Heart left ventricle (tissue), 16 donors: ENCODE data around the gene TAGLN. TPM values are rescaled to one million over a fixed set of nuclear protein-coding genes. Genes with fewer than 3 reads are reported as not detected.
A peak's percentile ranks its signal among the peaks of the same experiment; 100 is the strongest.

Experiments used
- ATAC-seq, 4 donors: fragments of 200-7000 bp; cut with Tn5 transposase; one replicate each; pipeline ENCODE4 v1.9.1; 2020 to 2022; ENCODE audit warnings: moderate library complexity in 4 of 4, mild to moderate bottlenecking in 3 of 4, moderate number of reproducible peaks in 1 of 4
- DNase-seq, 5 donors: peaks; one replicate each; pipeline ENCODE4 v3.0.0-alpha.2; 2020
- H3K27ac ChIP-seq, 12 donors: fragments of 200-600 bp; sonication (generic) in 4 of 12; one replicate each; pipeline versions ENCODE4 v1.5.0 to v1.8.0; 2016 to 2022; ENCODE audit warnings: mild to moderate bottlenecking in 2 of 12
- H3K27me3 ChIP-seq, 9 donors: fragments of 200-600 bp; sonication (generic) in 2 of 9; one replicate each; pipeline versions ENCODE4 v1.5.1 to v1.8.0; 2016 to 2022; ENCODE audit warnings: mild to moderate bottlenecking in 3 of 9
- H3K36me3 ChIP-seq, 9 donors: fragments of 200-600 bp; sonication (generic) in 2 of 9; one replicate each; pipeline versions ENCODE4 v1.5.0 to v1.8.0; 2018 to 2022; ENCODE audit warnings: mild to moderate bottlenecking in 2 of 9
- H3K4me1 ChIP-seq, 12 donors: fragments of 200-600 bp; sonication (generic) in 4 of 12; one replicate each; pipeline versions ENCODE4 v1.5.0 to v1.8.0; 2016 to 2022; ENCODE audit warnings: mild to moderate bottlenecking in 3 of 12
- H3K4me3 ChIP-seq, 12 donors: fragments of 200-600 bp; sonication (generic) in 4 of 12; one replicate each; pipeline versions ENCODE4 v1.5.0 to v1.8.0; 2017 to 2022; ENCODE audit warnings: mild to moderate bottlenecking in 9 of 12, moderate library complexity in 4 of 12
- H3K9me3 ChIP-seq, 12 donors: fragments of 200-600 bp; sonication (generic) in 4 of 12; one replicate each; pipeline versions ENCODE4 v1.5.0 to v1.8.0; 2016 to 2022; ENCODE audit warnings: mild to moderate bottlenecking in 1 of 12
- POLR2A ChIP-seq, 2 donors: fragments of 450-650 bp; IDR thresholded peaks; one replicate each; pipeline ENCODE4 v1.6.1; 2017; ENCODE audit warnings: antibody characterized with exemption in 2 of 2, mild to moderate bottlenecking in 2 of 2, moderate library complexity in 2 of 2
- WGBS, 4 donors: extraction: QIAGEN DNeasy Blood & Tissue Kit in 2 of 4; methylation state at CpG; one replicate each; pipeline versions ENCODE4 v1.1.5 to v1.1.7; 2013 to 2018; 5-methylcytosine and 5-hydroxymethylcytosine counted together
- intact Hi-C, 10 donors: fragments of 100-400 bp; cut with DNase I; formaldehyde crosslinking; loops; one replicate each; pipeline versions ENCODE4 v1.11.1 to v1.14.2; 2022
- polyA plus RNA-seq, 2 donors: library from polyadenylated mRNA; stranded (reverse); fragments of 200-250 nt; gene quantifications; one replicate each; pipeline ENCODE4 v1.2.3, GENCODE V29; 2013
- total RNA-seq, 9 donors: library from RNA; depleted of rRNA in 2 of 9; stranded (reverse); fragments of >200 nt in 2 of 9; fragmentation: NEBNext Ultra II Directional in 3 of 9; extraction: Animal tissue kit (Norgen Biotek cat#: 25700) in 3 of 9; gene quantifications; one replicate each; pipeline versions ENCODE4 v1.1.0 to v1.2.4, GENCODE V29; 2016 to 2023
- TF ChIP-seq, protein P1 (sequence below), 12 donors: fragments of 200-600 bp; sonication (generic) in 4 of 12; IDR thresholded peaks; one replicate each; pipeline versions ENCODE4 v1.5.0 to v1.8.0; 2018 to 2022; ENCODE audit warnings: antibody characterized with exemption in 12 of 12, mild to moderate bottlenecking in 5 of 12
- donor health status: ischemic (EF 13 %, LVEDD 7.1; RV severe dilation, severe dysfunction).
- donor health status: healthy with polysubstance abuse.
- donor health status: DM: no; HTN: yes; CAD: no.
- donor health status: DM: no; HTN: no; CAD: no.
- donor health status: ischemic (EF 25% LVEDD 6.9; RV normal size, moderate dysfunction).
- donor health status: ischemic (EF 25% LVEDD 5.7; RV mildly dilated, moderate dysfunction).
- donor health status: healthy.
- donor health status: DM: yes; HTN: yes; CAD: no.
- donor health status: ischemic (EF 35%, LVEDD 5.7; RV mildly dilated, moderate dysfunction).
- donor health status: nonischemic (EF 11% LVEDD 7.7; RV severe dilation, severe dysfunction).
- donor health status: DM: yes; HTN: yes; CAD: no.
- donor health status: PGD.
- donor health status: ischemic (EF 29% LVEDD 5.4; RV normal size, mild dysfunction).
- donor health status: nonischemic (EF 23%, LVEDD 6.1; RV moderate dilation, normal function).

The TAGLN gene
- total and polyA plus RNA-seq, 11 donors, result 63.7 to 399 (median 187) TPM

DNA sequence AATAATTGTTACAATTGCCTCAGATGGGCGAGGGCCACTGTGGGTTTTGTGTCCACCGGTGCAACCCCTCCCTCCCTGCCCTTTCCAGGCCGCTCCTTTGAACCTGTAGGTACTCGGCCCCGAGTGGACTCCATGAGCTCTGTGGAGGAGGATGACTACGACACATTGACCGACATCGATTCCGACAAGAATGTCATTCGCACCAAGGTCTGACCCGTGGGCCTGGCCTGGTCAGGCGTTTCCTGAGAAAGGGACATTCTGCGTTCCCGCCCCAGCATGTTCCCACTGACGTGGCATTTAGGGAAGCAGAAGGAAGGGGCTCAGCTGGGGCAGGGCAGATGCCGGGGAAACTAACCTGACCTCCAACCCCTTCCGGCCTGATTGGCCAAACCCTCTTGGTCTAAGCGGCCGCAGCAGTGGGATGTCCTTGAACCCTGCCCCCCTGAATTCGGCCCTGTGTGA lies 10.5 kb upstream of the TAGLN start:
- no peaks in the 10 kb centered on the region for H3K9me3 ChIP-seq
- H3K4me1 ChIP-seq, result peaks cover 0 to 17% (median 0%) of the 10 kb centered on the region in 12 donors
- TF ChIP-seq POLR2A (IDR thresholded peaks at IDR 0.05), result no peak
- TF ChIP-seq, protein P1, sequence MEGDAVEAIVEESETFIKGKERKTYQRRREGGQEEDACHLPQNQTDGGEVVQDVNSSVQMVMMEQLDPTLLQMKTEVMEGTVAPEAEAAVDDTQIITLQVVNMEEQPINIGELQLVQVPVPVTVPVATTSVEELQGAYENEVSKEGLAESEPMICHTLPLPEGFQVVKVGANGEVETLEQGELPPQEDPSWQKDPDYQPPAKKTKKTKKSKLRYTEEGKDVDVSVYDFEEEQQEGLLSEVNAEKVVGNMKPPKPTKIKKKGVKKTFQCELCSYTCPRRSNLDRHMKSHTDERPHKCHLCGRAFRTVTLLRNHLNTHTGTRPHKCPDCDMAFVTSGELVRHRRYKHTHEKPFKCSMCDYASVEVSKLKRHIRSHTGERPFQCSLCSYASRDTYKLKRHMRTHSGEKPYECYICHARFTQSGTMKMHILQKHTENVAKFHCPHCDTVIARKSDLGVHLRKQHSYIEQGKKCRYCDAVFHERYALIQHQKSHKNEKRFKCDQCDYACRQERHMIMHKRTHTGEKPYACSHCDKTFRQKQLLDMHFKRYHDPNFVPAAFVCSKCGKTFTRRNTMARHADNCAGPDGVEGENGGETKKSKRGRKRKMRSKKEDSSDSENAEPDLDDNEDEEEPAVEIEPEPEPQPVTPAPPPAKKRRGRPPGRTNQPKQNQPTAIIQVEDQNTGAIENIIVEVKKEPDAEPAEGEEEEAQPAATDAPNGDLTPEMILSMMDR (IDR thresholded peaks at IDR 0.05), result no peak
- no peaks in the 10 kb centered on the region for H3K27me3 ChIP-seq
- 88 to 94% (median 93%) methylated on average over 20 of the region's 20 CpGs for whole genome bisulfite sequencing, 4 donors
- H3K27ac ChIP-seq, result peak overlapping the region in 1 of 12 donors; percentile 79
- H3K4me3 ChIP-seq, result no peak overlapping the region
- DNase-seq (peak in 2 of 5 donors; percentile 52 to 56), ATAC-seq (peak in 3 of 4 donors; percentile 9 to 26 (median 25))
- H3K36me3 ChIP-seq, result peaks cover 0 to 97% (median 84%) of the 10 kb centered on the region in 9 donors
- intact Hi-C loops, result no loop called here

DNA sequence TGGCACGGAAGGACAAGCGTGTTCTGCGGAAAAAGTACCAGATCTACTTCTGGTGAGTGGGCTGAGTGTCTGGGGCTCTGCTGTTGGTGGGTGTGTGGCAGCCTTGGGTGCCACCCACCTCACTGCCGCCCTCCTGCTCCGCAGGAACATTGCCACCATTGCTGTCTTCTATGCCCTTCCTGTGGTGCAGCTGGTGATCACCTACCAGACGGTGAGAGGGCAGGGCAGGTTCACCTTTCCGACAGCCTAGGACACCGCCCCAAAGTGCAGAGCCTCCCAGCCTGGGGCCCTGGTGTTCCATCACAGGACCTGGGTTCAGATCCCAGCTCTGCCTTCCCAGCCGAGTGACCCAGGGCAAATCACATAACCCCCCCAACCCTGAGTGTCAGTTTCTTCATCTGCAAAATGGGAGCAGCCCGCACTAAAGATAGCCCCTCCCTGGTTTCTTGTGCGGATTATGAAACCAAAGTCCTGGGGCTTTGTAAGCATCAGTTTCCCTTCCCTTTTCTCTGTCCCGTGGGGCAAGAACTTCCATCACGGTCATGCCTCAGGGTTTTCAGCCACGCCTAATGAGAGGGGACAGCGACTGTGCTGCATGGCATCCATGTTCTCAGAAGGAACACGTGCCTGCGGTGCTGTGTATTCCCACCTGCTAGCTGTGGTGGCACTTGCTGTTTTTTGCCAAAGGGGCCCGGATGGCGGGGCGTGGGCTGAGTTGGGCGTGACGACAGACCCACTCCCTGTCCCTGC lies 9.8 kb upstream of the TAGLN start:
- H3K27me3 ChIP-seq, result no peaks in the 10 kb centered on the region
- ATAC-seq, result peak in 3 of 4 donors; percentile 19 to 42 (median 24)
- TF ChIP-seq, protein P1 (IDR thresholded peaks at IDR 0.05), result no peak
- no peak for TF ChIP-seq POLR2A (IDR thresholded peaks at IDR 0.05)
- 92 to 93% (median 93%) methylated on average over 18 to 22 of the region's 22 CpGs for WGBS, 4 donors
- no peak overlapping the region for H3K4me3 ChIP-seq
- peaks cover 0 to 17% (median 0%) of the 10 kb centered on the region in 12 donors for H3K4me1 ChIP-seq
- H3K27ac ChIP-seq, result peak overlapping the region in 1 of 12 donors; percentile 79
- intact Hi-C loops, result no loop called here
- peak in 1 of 5 donors; percentile 48 for DNase-seq
- H3K9me3 ChIP-seq, result no peaks in the 10 kb centered on the region
- H3K36me3 ChIP-seq, result peaks cover 0 to 99% (median 84%) of the 10 kb centered on the region in 9 donors

DNA sequence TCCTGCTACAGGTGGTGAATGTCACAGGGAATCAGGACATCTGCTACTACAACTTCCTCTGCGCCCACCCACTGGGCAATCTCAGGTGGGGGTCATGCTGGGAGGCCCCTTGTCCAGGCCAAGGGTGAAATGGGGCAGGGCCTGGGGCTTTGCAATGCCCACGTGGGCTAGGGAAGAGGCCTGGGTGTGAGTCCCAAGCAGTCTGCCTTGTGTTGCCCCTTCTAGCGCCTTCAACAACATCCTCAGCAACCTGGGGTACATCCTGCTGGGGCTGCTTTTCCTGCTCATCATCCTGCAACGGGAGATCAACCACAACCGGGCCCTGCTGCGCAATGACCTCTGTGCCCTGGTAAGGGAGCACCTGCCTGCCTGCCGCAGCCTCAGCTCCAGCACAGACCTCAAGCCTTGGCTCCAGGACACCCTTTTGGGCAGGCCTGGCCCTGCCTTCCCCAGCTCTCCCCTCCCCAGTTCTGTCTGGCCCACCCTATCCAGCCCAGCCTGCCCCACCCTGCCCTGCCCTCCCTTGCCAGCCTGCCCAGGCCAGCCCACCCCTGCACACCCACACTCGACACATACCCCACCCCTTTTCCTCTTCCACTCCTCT lies 9.1 kb upstream of the TAGLN start:
- peaks cover 0 to 96% (median 83%) of the 10 kb centered on the region in 9 donors for H3K36me3 ChIP-seq
- H3K27ac ChIP-seq, result peak overlapping the region in 1 of 12 donors; percentile 60
- H3K9me3 ChIP-seq, result no peaks in the 10 kb centered on the region
- no peak for TF ChIP-seq POLR2A (IDR thresholded peaks at IDR 0.05)
- TF ChIP-seq, protein P1 (IDR thresholded peaks at IDR 0.05), result no peak
- ATAC-seq, result no peak
- WGBS, 4 donors, result 85 to 91% (median 90%) methylated on average over 7 to 8 of the region's 8 CpGs
- intact Hi-C loops, result no loop called here
- no peaks in the 10 kb centered on the region for H3K27me3 ChIP-seq
- no peak overlapping the region for H3K4me3 ChIP-seq
- H3K4me1 ChIP-seq, result peaks cover 0 to 17% (median 0%) of the 10 kb centered on the region in 12 donors
- peak in 1 of 5 donors; percentile 25 for DNase-seq
